ENCODE results near the gene PCDHB13. TPM values are rescaled to one million over a fixed set of nuclear protein-coding genes. Genes with fewer than 3 reads are reported as not detected.
A peak's percentile ranks its signal among the peaks of the same experiment; 100 is the strongest.
"Not testable (repeated sequence)": the region's sequence is repeated elsewhere in the genome, so short reads cannot be mapped to it uniquely, and the experiment has no call there.

PCDHB13 gene
- total and polyA plus RNA-seq, 2 donors from 2014 or later = 0.86 to 5.9 TPM

GRCh38 chr5:141201646-141202045 is 12.1 kb upstream of the PCDHB13 start:
- H3K4me1 ChIP-seq (ENCODE audit: control insufficient read depth in 2 of 3, insufficient read depth in 2 of 3, low read depth in 1 of 3, low read length in 3 of 3); H3K9ac ChIP-seq (ENCODE audit: low read length in 3 of 3); DNase-seq; H3K27ac ChIP-seq (ENCODE audit: low read depth in 2 of 2, low read length in 2 of 2); FAIRE-seq; intact Hi-C loops (cut with DNase I); H3K36me3 ChIP-seq (ENCODE audit: control insufficient read depth in 2 of 3, insufficient read depth in 3 of 3, low read length in 3 of 3); H3K4me3 ChIP-seq (ENCODE audit: low read length in 3 of 3); H3K27me3 ChIP-seq (ENCODE audit: control insufficient read depth, insufficient read depth, low read length): not testable (repeated sequence)
- H3K9me3 ChIP-seq (ENCODE audit: control insufficient read depth in 2 of 3, insufficient read depth in 1 of 3, low read length in 3 of 3) = peaks cover 2 to 27% (median 7%) of the 10 kb centered on the region in 3 donors

DNA sequence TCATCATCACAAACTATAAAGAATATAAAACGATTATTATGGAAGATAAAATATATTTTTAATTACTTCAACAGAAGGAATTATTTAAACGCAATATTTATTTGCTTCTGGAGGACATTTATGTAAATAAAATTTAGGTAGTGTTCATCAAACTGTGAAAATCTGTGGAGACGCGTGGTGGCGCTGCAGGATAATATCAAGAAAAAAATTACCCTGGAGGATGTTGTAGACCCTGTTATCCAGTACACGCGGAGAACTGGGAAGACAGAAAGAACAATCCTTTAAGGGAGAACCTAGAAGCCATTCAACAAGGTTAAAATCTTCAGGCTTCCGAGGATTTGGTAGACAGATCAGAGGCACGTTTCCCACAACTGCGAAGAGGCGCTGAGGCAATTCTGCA is 5.2 kb upstream of the PCDHB13 start, which contains the start of gene PCDHB12:
PCDHB12 (plus strand) TSS at position 242 of the 400 bp plus-strand sequence. CDS start 189 bp downstream, outside the sequence.
- intact Hi-C loops (cut with DNase I) = no loop called here
- no peak within 1 kb of the TSS for H3K9ac ChIP-seq (ENCODE audit: low read length in 3 of 3)
- H3K4me3 ChIP-seq (ENCODE audit: low read length in 3 of 3) = peak within 1 kb of the TSS in 2 of 3 donors; percentile 6 to 28
- H3K27ac ChIP-seq (ENCODE audit: low read depth in 2 of 2, low read length in 2 of 2) = no peak within 1 kb of the TSS
- FAIRE-seq = no peak
- H3K4me1 ChIP-seq (ENCODE audit: control insufficient read depth in 2 of 3, insufficient read depth in 2 of 3, low read depth in 1 of 3, low read length in 3 of 3) = no peaks in the 10 kb centered on the region
- no peaks in the 10 kb centered on the region for H3K36me3 ChIP-seq (ENCODE audit: control insufficient read depth in 2 of 3, insufficient read depth in 3 of 3, low read length in 3 of 3)
- H3K9me3 ChIP-seq (ENCODE audit: control insufficient read depth in 2 of 3, insufficient read depth in 1 of 3, low read length in 3 of 3) = peaks cover 0 to 13% (median 9%) of the 10 kb centered on the region in 3 donors
- TF ChIP-seq, protein P1, sequence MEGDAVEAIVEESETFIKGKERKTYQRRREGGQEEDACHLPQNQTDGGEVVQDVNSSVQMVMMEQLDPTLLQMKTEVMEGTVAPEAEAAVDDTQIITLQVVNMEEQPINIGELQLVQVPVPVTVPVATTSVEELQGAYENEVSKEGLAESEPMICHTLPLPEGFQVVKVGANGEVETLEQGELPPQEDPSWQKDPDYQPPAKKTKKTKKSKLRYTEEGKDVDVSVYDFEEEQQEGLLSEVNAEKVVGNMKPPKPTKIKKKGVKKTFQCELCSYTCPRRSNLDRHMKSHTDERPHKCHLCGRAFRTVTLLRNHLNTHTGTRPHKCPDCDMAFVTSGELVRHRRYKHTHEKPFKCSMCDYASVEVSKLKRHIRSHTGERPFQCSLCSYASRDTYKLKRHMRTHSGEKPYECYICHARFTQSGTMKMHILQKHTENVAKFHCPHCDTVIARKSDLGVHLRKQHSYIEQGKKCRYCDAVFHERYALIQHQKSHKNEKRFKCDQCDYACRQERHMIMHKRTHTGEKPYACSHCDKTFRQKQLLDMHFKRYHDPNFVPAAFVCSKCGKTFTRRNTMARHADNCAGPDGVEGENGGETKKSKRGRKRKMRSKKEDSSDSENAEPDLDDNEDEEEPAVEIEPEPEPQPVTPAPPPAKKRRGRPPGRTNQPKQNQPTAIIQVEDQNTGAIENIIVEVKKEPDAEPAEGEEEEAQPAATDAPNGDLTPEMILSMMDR (IDR thresholded peaks at IDR 0.05; ENCODE audit: borderline replicate concordance, extremely low read depth, insufficient read depth) = no peak
- no peaks in the 10 kb centered on the region for H3K27me3 ChIP-seq (ENCODE audit: control insufficient read depth, insufficient read depth, low read length)
- peak in 2 of 5 donors; percentile 42 to 44 for DNase-seq

DNA sequence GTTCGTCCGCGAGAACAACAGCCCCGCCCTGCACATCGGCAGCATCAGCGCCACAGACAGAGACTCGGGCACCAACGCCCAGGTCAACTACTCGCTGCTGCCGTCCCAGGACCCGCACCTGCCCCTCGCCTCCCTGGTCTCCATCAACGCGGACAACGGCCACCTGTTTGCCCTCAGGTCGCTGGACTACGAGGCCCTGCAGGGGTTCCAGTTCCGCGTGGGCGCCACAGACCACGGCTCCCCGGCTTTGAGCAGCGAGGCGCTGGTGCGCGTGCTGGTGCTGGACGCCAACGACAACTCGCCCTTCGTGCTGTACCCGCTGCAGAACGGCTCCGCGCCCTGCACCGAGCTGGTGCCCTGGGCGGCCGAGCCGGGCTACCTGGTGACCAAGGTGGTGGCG is 3.4 kb upstream of the PCDHB13 start:
- peaks cover 0 to 23% (median 14%) of the 10 kb centered on the region in 3 donors for H3K9me3 ChIP-seq (ENCODE audit: control insufficient read depth in 2 of 3, insufficient read depth in 1 of 3, low read length in 3 of 3)
- H3K4me3 ChIP-seq (ENCODE audit: low read length in 3 of 3); DNase-seq; H3K4me1 ChIP-seq (ENCODE audit: control insufficient read depth in 2 of 3, insufficient read depth in 2 of 3, low read depth in 1 of 3, low read length in 3 of 3); H3K9ac ChIP-seq (ENCODE audit: low read length in 3 of 3); H3K27ac ChIP-seq (ENCODE audit: low read depth in 2 of 2, low read length in 2 of 2); intact Hi-C loops (cut with DNase I); H3K36me3 ChIP-seq (ENCODE audit: control insufficient read depth in 2 of 3, insufficient read depth in 3 of 3, low read length in 3 of 3); FAIRE-seq; H3K27me3 ChIP-seq (ENCODE audit: control insufficient read depth, insufficient read depth, low read length): not testable (repeated sequence)

- H3K4me3 ChIP-seq (ENCODE audit: low read length in 3 of 3); H3K36me3 ChIP-seq (ENCODE audit: control insufficient read depth in 2 of 3, insufficient read depth in 3 of 3, low read length in 3 of 3); H3K27ac ChIP-seq (ENCODE audit: low read depth in 2 of 2, low read length in 2 of 2); DNase-seq; H3K9ac ChIP-seq (ENCODE audit: low read length in 3 of 3); FAIRE-seq; intact Hi-C loops (cut with DNase I); H3K4me1 ChIP-seq (ENCODE audit: control insufficient read depth in 2 of 3, insufficient read depth in 2 of 3, low read depth in 1 of 3, low read length in 3 of 3); H3K27me3 ChIP-seq (ENCODE audit: control insufficient read depth, insufficient read depth, low read length): not testable (repeated sequence)
- H3K9me3 ChIP-seq (ENCODE audit: control insufficient read depth in 2 of 3, insufficient read depth in 1 of 3, low read length in 3 of 3) = peaks cover 0 to 24% (median 14%) of the 10 kb centered on the region in 3 donors
Measured at GRCh38 chr5:141210849-141211248, 2.9 kb upstream of the PCDHB13 start.

- FAIRE-seq; H3K36me3 ChIP-seq (ENCODE audit: control insufficient read depth in 2 of 3, insufficient read depth in 3 of 3, low read length in 3 of 3); H3K9ac ChIP-seq (ENCODE audit: low read length in 3 of 3); H3K4me3 ChIP-seq (ENCODE audit: low read length in 3 of 3); H3K27ac ChIP-seq (ENCODE audit: low read depth in 2 of 2, low read length in 2 of 2); intact Hi-C loops (cut with DNase I); H3K4me1 ChIP-seq (ENCODE audit: control insufficient read depth in 2 of 3, insufficient read depth in 2 of 3, low read depth in 1 of 3, low read length in 3 of 3); DNase-seq; H3K27me3 ChIP-seq (ENCODE audit: control insufficient read depth, insufficient read depth, low read length): not testable (repeated sequence)
- H3K9me3 ChIP-seq (ENCODE audit: control insufficient read depth in 2 of 3, insufficient read depth in 1 of 3, low read length in 3 of 3) = peaks cover 0 to 42% (median 17%) of the 10 kb centered on the region in 3 donors
Measured at GRCh38 chr5:141214583-141214982, 864 bp downstream of the PCDHB13 start.

- not testable (repeated sequence) for DNase-seq; H3K36me3 ChIP-seq (ENCODE audit: control insufficient read depth in 2 of 3, insufficient read depth in 3 of 3, low read length in 3 of 3)
Measured at GRCh38 chr5:141215504-141215903, 1.8 kb downstream of the PCDHB13 start.

GRCh38 chr5:141216035-141216434 is 2.3 kb downstream of the PCDHB13 start:
- H3K27ac ChIP-seq (ENCODE audit: low read depth in 2 of 2, low read length in 2 of 2); H3K27me3 ChIP-seq (ENCODE audit: control insufficient read depth, insufficient read depth, low read length); H3K36me3 ChIP-seq (ENCODE audit: control insufficient read depth in 2 of 3, insufficient read depth in 3 of 3, low read length in 3 of 3); intact Hi-C loops (cut with DNase I); FAIRE-seq; DNase-seq; H3K9ac ChIP-seq (ENCODE audit: low read length in 3 of 3); H3K4me3 ChIP-seq (ENCODE audit: low read length in 3 of 3); H3K4me1 ChIP-seq (ENCODE audit: control insufficient read depth in 2 of 3, insufficient read depth in 2 of 3, low read depth in 1 of 3, low read length in 3 of 3): not testable (repeated sequence)
- H3K9me3 ChIP-seq (ENCODE audit: control insufficient read depth in 2 of 3, insufficient read depth in 1 of 3, low read length in 3 of 3) = peaks cover 0 to 43% (median 17%) of the 10 kb centered on the region in 3 donors

More at GRCh38 chr5:141215504-141215903, 1.8 kb downstream of the PCDHB13 start:
- H3K27ac ChIP-seq (ENCODE audit: low read depth in 2 of 2, low read length in 2 of 2); H3K27me3 ChIP-seq (ENCODE audit: control insufficient read depth, insufficient read depth, low read length); intact Hi-C loops (cut with DNase I); H3K4me1 ChIP-seq (ENCODE audit: control insufficient read depth in 2 of 3, insufficient read depth in 2 of 3, low read depth in 1 of 3, low read length in 3 of 3); FAIRE-seq; H3K9ac ChIP-seq (ENCODE audit: low read length in 3 of 3); H3K4me3 ChIP-seq (ENCODE audit: low read length in 3 of 3): not testable (repeated sequence)
- H3K9me3 ChIP-seq (ENCODE audit: control insufficient read depth in 2 of 3, insufficient read depth in 1 of 3, low read length in 3 of 3) = peaks cover 0 to 43% (median 17%) of the 10 kb centered on the region in 3 donors

Measured in kidney (tissue), 14 donors.